Measurements from ENCODE around the gene ATP9B.

Gene ATP9B

GRCh38 chr18:79337620-79338019 lies 268.4 kb downstream of the ATP9B start:
- H3K4me3 ChIP-seq (ENCODE audit: low read length): no peak overlapping the region
- H3K9ac ChIP-seq (ENCODE audit: low read length): no peak overlapping the region
- no peaks in the 10 kb centered on the region for H3K9me3 ChIP-seq (ENCODE audit: control insufficient read depth, low read depth, low read length)
- H3K4me1 ChIP-seq (ENCODE audit: control insufficient read depth, low read depth, low read length): peaks cover 2% of the 10 kb centered on the region
- H3K36me3 ChIP-seq (ENCODE audit: control insufficient read depth, low read depth, low read length): peaks cover 3% of the 10 kb centered on the region
- no peaks in the 10 kb centered on the region for H3K27me3 ChIP-seq (ENCODE audit: control insufficient read depth, insufficient read depth, low read length)
- no peak overlapping the region for H3K27ac ChIP-seq (ENCODE audit: low read length)

GRCh38 chr18:79339094-79339908 lies 270.1 kb downstream of the ATP9B start:
- peaks cover 3% of the 10 kb centered on the region for H3K36me3 ChIP-seq (ENCODE audit: control insufficient read depth, low read depth, low read length)
- H3K27me3 ChIP-seq (ENCODE audit: control insufficient read depth, insufficient read depth, low read length): no peaks in the 10 kb centered on the region
- no peak overlapping the region for H3K4me3 ChIP-seq (ENCODE audit: low read length)
- H3K4me1 ChIP-seq (ENCODE audit: control insufficient read depth, low read depth, low read length): no peaks in the 10 kb centered on the region
- H3K27ac ChIP-seq (ENCODE audit: low read length): no peak overlapping the region
- no peaks in the 10 kb centered on the region for H3K9me3 ChIP-seq (ENCODE audit: control insufficient read depth, low read depth, low read length)
- no peak overlapping the region for H3K9ac ChIP-seq (ENCODE audit: low read length)

GRCh38 chr18:79343567-79344207 lies 274.5 kb downstream of the ATP9B start:
- Histone ChIP-seq H3K27me3 (ENCODE audit: control insufficient read depth, insufficient read depth, low read length) (no peaks in the 10 kb centered on the region), H3K4me1 (ENCODE audit: control insufficient read depth, low read depth, low read length) (no peaks in the 10 kb centered on the region), H3K9ac (ENCODE audit: low read length) (no peak overlapping the region), H3K4me3 (ENCODE audit: low read length) (no peak overlapping the region), H3K9me3 (ENCODE audit: control insufficient read depth, low read depth, low read length) (no peaks in the 10 kb centered on the region), H3K27ac (ENCODE audit: low read length) (no peak overlapping the region), H3K36me3 (ENCODE audit: control insufficient read depth, low read depth, low read length) (peaks cover 29% of the 10 kb centered on the region)

GRCh38 chr18:79344208-79344581 lies 275.0 kb downstream of the ATP9B start:
- no peaks in the 10 kb centered on the region for H3K27me3 ChIP-seq (ENCODE audit: control insufficient read depth, insufficient read depth, low read length)
- H3K9ac ChIP-seq (ENCODE audit: low read length): no peak overlapping the region
- H3K27ac ChIP-seq (ENCODE audit: low read length): no peak overlapping the region
- no peak overlapping the region for H3K4me3 ChIP-seq (ENCODE audit: low read length)
- H3K9me3 ChIP-seq (ENCODE audit: control insufficient read depth, low read depth, low read length): no peaks in the 10 kb centered on the region
- H3K4me1 ChIP-seq (ENCODE audit: control insufficient read depth, low read depth, low read length): no peaks in the 10 kb centered on the region
- peaks cover 28% of the 10 kb centered on the region for H3K36me3 ChIP-seq (ENCODE audit: control insufficient read depth, low read depth, low read length)

GRCh38 chr18:79345366-79345765 lies 276.2 kb downstream of the ATP9B start:
- no peaks in the 10 kb centered on the region for H3K4me1 ChIP-seq (ENCODE audit: control insufficient read depth, low read depth, low read length)
- H3K9me3 ChIP-seq (ENCODE audit: control insufficient read depth, low read depth, low read length): no peaks in the 10 kb centered on the region
- no peaks in the 10 kb centered on the region for H3K27me3 ChIP-seq (ENCODE audit: control insufficient read depth, insufficient read depth, low read length)
- no peak overlapping the region for H3K4me3 ChIP-seq (ENCODE audit: low read length)
- peaks cover 29% of the 10 kb centered on the region for H3K36me3 ChIP-seq (ENCODE audit: control insufficient read depth, low read depth, low read length)
- H3K9ac ChIP-seq (ENCODE audit: low read length): no peak overlapping the region
- no peak overlapping the region for H3K27ac ChIP-seq (ENCODE audit: low read length)

- Histone ChIP-seq H3K36me3 (ENCODE audit: control insufficient read depth, low read depth, low read length) (peaks cover 29% of the 10 kb centered on the region), H3K27me3 (ENCODE audit: control insufficient read depth, insufficient read depth, low read length) (no peaks in the 10 kb centered on the region), H3K27ac (ENCODE audit: low read length) (no peak overlapping the region), H3K4me3 (ENCODE audit: low read length) (no peak overlapping the region), H3K9ac (ENCODE audit: low read length) (no peak overlapping the region), H3K9me3 (ENCODE audit: control insufficient read depth, low read depth, low read length) (no peaks in the 10 kb centered on the region), H3K4me1 (ENCODE audit: control insufficient read depth, low read depth, low read length) (no peaks in the 10 kb centered on the region)
Observed at GRCh38 chr18:79345981-79346380, 276.8 kb downstream of the ATP9B start.

- H3K9me3 ChIP-seq (ENCODE audit: control insufficient read depth, low read depth, low read length): no peaks in the 10 kb centered on the region
- H3K4me3 ChIP-seq (ENCODE audit: low read length): no peak overlapping the region
- no peaks in the 10 kb centered on the region for H3K4me1 ChIP-seq (ENCODE audit: control insufficient read depth, low read depth, low read length)
- H3K27me3 ChIP-seq (ENCODE audit: control insufficient read depth, insufficient read depth, low read length): no peaks in the 10 kb centered on the region
- no peak overlapping the region for H3K9ac ChIP-seq (ENCODE audit: low read length)
- no peak overlapping the region for H3K27ac ChIP-seq (ENCODE audit: low read length)
- peaks cover 31% of the 10 kb centered on the region for H3K36me3 ChIP-seq (ENCODE audit: control insufficient read depth, low read depth, low read length)
Observed at GRCh38 chr18:79348066-79348465, 278.9 kb downstream of the ATP9B start.

- no peak overlapping the region for H3K9ac ChIP-seq (ENCODE audit: low read length)
- no peak overlapping the region for H3K27ac ChIP-seq (ENCODE audit: low read length)
- no peak overlapping the region for H3K4me3 ChIP-seq (ENCODE audit: low read length)
- no peaks in the 10 kb centered on the region for H3K27me3 ChIP-seq (ENCODE audit: control insufficient read depth, insufficient read depth, low read length)
- H3K9me3 ChIP-seq (ENCODE audit: control insufficient read depth, low read depth, low read length): no peaks in the 10 kb centered on the region
- H3K4me1 ChIP-seq (ENCODE audit: control insufficient read depth, low read depth, low read length): no peaks in the 10 kb centered on the region
- H3K36me3 ChIP-seq (ENCODE audit: control insufficient read depth, low read depth, low read length): peaks cover 9% of the 10 kb centered on the region
Observed at GRCh38 chr18:79352432-79352831, 283.2 kb downstream of the ATP9B start.

GRCh38 chr18:79353267-79353666 lies 284.1 kb downstream of the ATP9B start:
- no peaks in the 10 kb centered on the region for H3K4me1 ChIP-seq (ENCODE audit: control insufficient read depth, low read depth, low read length)
- no peak overlapping the region for H3K4me3 ChIP-seq (ENCODE audit: low read length)
- no peaks in the 10 kb centered on the region for H3K27me3 ChIP-seq (ENCODE audit: control insufficient read depth, insufficient read depth, low read length)
- H3K9me3 ChIP-seq (ENCODE audit: control insufficient read depth, low read depth, low read length): no peaks in the 10 kb centered on the region
- H3K27ac ChIP-seq (ENCODE audit: low read length): no peak overlapping the region
- H3K9ac ChIP-seq (ENCODE audit: low read length): no peak overlapping the region
- H3K36me3 ChIP-seq (ENCODE audit: control insufficient read depth, low read depth, low read length): peaks cover 6% of the 10 kb centered on the region

GRCh38 chr18:79354350-79354749 lies 285.2 kb downstream of the ATP9B start:
- Histone ChIP-seq H3K4me1 (ENCODE audit: control insufficient read depth, low read depth, low read length) (no peaks in the 10 kb centered on the region), H3K9ac (ENCODE audit: low read length) (no peak overlapping the region), H3K9me3 (ENCODE audit: control insufficient read depth, low read depth, low read length) (no peaks in the 10 kb centered on the region), H3K36me3 (ENCODE audit: control insufficient read depth, low read depth, low read length) (peaks cover 3% of the 10 kb centered on the region), H3K27me3 (ENCODE audit: control insufficient read depth, insufficient read depth, low read length) (no peaks in the 10 kb centered on the region), H3K27ac (ENCODE audit: low read length) (no peak overlapping the region), H3K4me3 (ENCODE audit: low read length) (no peak overlapping the region)

GRCh38 chr18:79355433-79356335 lies 286.5 kb downstream of the ATP9B start:
- no peaks in the 10 kb centered on the region for H3K9me3 ChIP-seq (ENCODE audit: control insufficient read depth, low read depth, low read length)
- no peak overlapping the region for H3K9ac ChIP-seq (ENCODE audit: low read length)
- H3K4me3 ChIP-seq (ENCODE audit: low read length): no peak overlapping the region
- no peak overlapping the region for H3K27ac ChIP-seq (ENCODE audit: low read length)
- peaks cover 3% of the 10 kb centered on the region for H3K36me3 ChIP-seq (ENCODE audit: control insufficient read depth, low read depth, low read length)
- no peaks in the 10 kb centered on the region for H3K4me1 ChIP-seq (ENCODE audit: control insufficient read depth, low read depth, low read length)
- H3K27me3 ChIP-seq (ENCODE audit: control insufficient read depth, insufficient read depth, low read length): no peaks in the 10 kb centered on the region
